ENCODE measurements around the gene HIRA. TPM values are rescaled to one million over a fixed set of nuclear protein-coding genes. Genes with fewer than 3 reads are reported as not detected.

HIRA gene
- total and polyA plus RNA-seq, 11 donors: 3.7 to 25.4 (median 17.3) TPM

- no peaks in the 10 kb centered on the region for H3K9me3 ChIP-seq
- ATAC-seq: peak; percentile 97 to 99 (median 98)
- peak within 1 kb of the TSS; percentile 74 to 96 (median 86) for H3K4me3 ChIP-seq
- intact Hi-C loops (cut with DNase I): loop anchor here in 8 of 10 donors (1.0 to 10.0 kb wide), 11 partner anchors 32 to 525 kb away; partner anchors contain the start of genes CLTCL1 (in 5 of the 8), MRPL40 (in 5 of the 8), HIRA (in 3 of the 8) and ESS2 (in 2 of the 8)
- peak within 1 kb of the TSS; percentile 94 to 99 (median 98) for H3K27ac ChIP-seq
- no peaks in the 10 kb centered on the region for H3K27me3 ChIP-seq
- H3K4me1 ChIP-seq: peaks cover 6 to 30% (median 22%) of the 10 kb centered on the region in 12 donors
- TF ChIP-seq CTCF (IDR thresholded peaks at IDR 0.05): no peak
- TF ChIP-seq POLR2A (IDR thresholded peaks at IDR 0.05): no peak
- DNase-seq: peak; percentile 94 to 98 (median 97)
- 0% methylated on average over 39 to 50 of the region's 50 CpGs for WGBS, 4 donors
- H3K36me3 ChIP-seq: peaks cover 0 to 18% (median 9%) of the 10 kb centered on the region in 9 donors
Measured at GRCh38 chr22:19479355-19480172, 48.0 kb upstream of the HIRA start, which contains the start of gene CDC45. Gene CDC45 (plus strand): TSS chr22:19479920. CDS start chr22:19479969, 49 bp downstream.

- Histone ChIP-seq H3K4me1 (peaks cover 6 to 30% (median 22%) of the 10 kb centered on the region in 12 donors), H3K4me3 (peak within 1 kb of the TSS; percentile 74 to 96 (median 86)), H3K27me3 (no peaks in the 10 kb centered on the region), H3K36me3 (peaks cover 0 to 24% (median 16%) of the 10 kb centered on the region in 9 donors), H3K9me3 (no peaks in the 10 kb centered on the region), H3K27ac (peak within 1 kb of the TSS; percentile 94 to 99 (median 98))
- TF ChIP-seq POLR2A (IDR thresholded peaks at IDR 0.05) (no peak), CTCF (IDR thresholded peaks at IDR 0.05) (no peak)
- DNase-seq: peak; percentile 86 to 93 (median 93)
- intact Hi-C loops (cut with DNase I): loop anchor here in 8 of 10 donors (1.0 to 10.0 kb wide), 11 partner anchors 32 to 524 kb away; partner anchors contain the start of genes CLTCL1 (in 5 of the 8), MRPL40 (in 5 of the 8), HIRA (in 3 of the 8) and ESS2 (in 2 of the 8)
- 0 to 2% (median 1%) methylated on average over 9 to 42 of the region's 42 CpGs for WGBS, 4 donors
- ATAC-seq: peak; percentile 67 to 90 (median 83)
Measured at GRCh38 chr22:19478901-19479354, 47.4 kb upstream of the HIRA start, which contains the start of gene UFD1. Gene UFD1 (minus strand): TSS chr22:19479193. CDS start chr22:19479085, 108 bp downstream.

- DNase-seq: no peak
- H3K27me3 ChIP-seq: no peaks in the 10 kb centered on the region
- intact Hi-C loops (cut with DNase I): loop anchor here in 8 of 10 donors (2.0 to 10.0 kb wide), 10 partner anchors 33 to 523 kb away; partner anchors contain the start of genes CLTCL1 (in 5 of the 8), MRPL40 (in 5 of the 8), HIRA (in 3 of the 8) and ESS2 (in 2 of the 8)
- peaks cover 0 to 31% (median 22%) of the 10 kb centered on the region in 9 donors for H3K36me3 ChIP-seq
- no peaks in the 10 kb centered on the region for H3K9me3 ChIP-seq
- TF ChIP-seq CTCF (IDR thresholded peaks at IDR 0.05) (no peak), POLR2A (IDR thresholded peaks at IDR 0.05) (no peak)
- H3K27ac ChIP-seq: peak overlapping the region; percentile 94 to 99 (median 98)
- 1 to 2% (median 1%) methylated on average over 18 to 31 of the region's 31 CpGs for WGBS, 4 donors
- H3K4me1 ChIP-seq: peaks cover 6 to 30% (median 22%) of the 10 kb centered on the region in 12 donors
- ATAC-seq: no peak
- H3K4me3 ChIP-seq: peak overlapping the region; percentile 74 to 96 (median 86)
Measured at GRCh38 chr22:19478045-19478900, 46.7 kb upstream of the HIRA start.
